Smooth muscle cell (in vitro differentiated cells): Measurements from ENCODE around the gene AUTS2. TPM values are rescaled to one million over a fixed set of nuclear protein-coding genes. Genes with fewer than 3 reads are reported as not detected.

ENCODE experiments used
- DNase-seq: peaks from one replicate; lab custom pipeline; 2025; ENCODE audit not compliant: unreplicated experiment; lab: John Stamatoyannopoulos, UW
- H2AFZ ChIP-seq: fragments of 200-600 bp; sonication (generic); 2 replicates; pipeline ENCODE4 v1.6.0; 2016; ENCODE audit warnings: antibody characterized with exemption, low read depth, mild to moderate bottlenecking
- H3F3A ChIP-seq: fragments of 200-600 bp; sonication (generic); 2 replicates; pipeline ENCODE4 v1.6.0; 2017; ENCODE audit warnings: antibody characterized with exemption, low read depth
- H3K27ac ChIP-seq: fragments of 200-600 bp; sonication (generic); 2 replicates; pipeline ENCODE4 v1.5.1; 2016; ENCODE audit warnings: low read depth, mild to moderate bottlenecking
- H3K27me3 ChIP-seq: fragments of 200-600 bp; sonication (generic); 2 replicates; pipeline ENCODE4 v1.6.1; 2016; ENCODE audit warnings: low read depth, mild to moderate bottlenecking
- H3K36me3 ChIP-seq: fragments of 200-600 bp; sonication (generic); 2 replicates; pipeline ENCODE4 v1.5.1; 2016; ENCODE audit warnings: low read depth
- H3K4me1 ChIP-seq: fragments of 200-600 bp; sonication (generic); 2 replicates; pipeline ENCODE4 v1.5.1; 2016; ENCODE audit warnings: low read depth
- H3K4me2 ChIP-seq: fragments of 200-600 bp; sonication (generic); 2 replicates; pipeline ENCODE4 v1.6.0; 2016; ENCODE audit warnings: mild to moderate bottlenecking
- H3K4me3 ChIP-seq: fragments of 200-600 bp; sonication (generic); 2 replicates; pipeline ENCODE4 v1.5.1; 2016; ENCODE audit warnings: mild to moderate bottlenecking
- H3K79me2 ChIP-seq: fragments of 200-600 bp; sonication (generic); 2 replicates; pipeline ENCODE4 v1.6.0; 2016; ENCODE audit warnings: low read depth, mild to moderate bottlenecking
- H3K9ac ChIP-seq: fragments of 200-600 bp; sonication (generic); 2 replicates; pipeline ENCODE4 v1.6.0; 2016; ENCODE audit warnings: low read depth
- H3K9me3 ChIP-seq: fragments of 200-600 bp; sonication (generic); replicated peaks from 2 replicates; pipeline ENCODE4 v1.5.1; 2016; ENCODE audit warnings: low read depth
- H4K20me1 ChIP-seq: fragments of 200-600 bp; sonication (generic); 2 replicates; pipeline ENCODE4 v1.6.0; 2016; ENCODE audit warnings: low read depth
- WGBS: methylation state at CpG from one replicate; pipeline ENCODE4 v1.1.7; 2016; ENCODE audit warnings: low lambda C conversion rate; 5-methylcytosine and 5-hydroxymethylcytosine counted together
- polyA plus RNA-seq: library from polyadenylated mRNA; unstranded; fragments of >200 nt; fragmentation: Nextera tagmentation; extraction: Ambion mirVana; gene quantifications from 2 replicates; pipeline ENCODE4 v1.2.1, GENCODE V29; 2016
- total RNA-seq: library from RNA; depleted of rRNA; stranded (reverse); fragments of >200 nt; gene quantifications from 2 replicates; pipeline ENCODE4 v1.2.3, GENCODE V29; 2014
- TF ChIP-seq, protein P1 (sequence below): fragments of 200-600 bp; sonication (generic); IDR thresholded peaks from 2 replicates; pipeline ENCODE4 v1.5.1; 2017; ENCODE audit warnings: borderline replicate concordance, mild to moderate bottlenecking, antibody characterized with exemption; ENCODE audit not compliant: insufficient read depth, poor library complexity, severe bottlenecking

AUTS2 gene
- total and polyA plus RNA-seq, 2 experiments from 2014 or later = 6.5 to 8.6 TPM

DNA sequence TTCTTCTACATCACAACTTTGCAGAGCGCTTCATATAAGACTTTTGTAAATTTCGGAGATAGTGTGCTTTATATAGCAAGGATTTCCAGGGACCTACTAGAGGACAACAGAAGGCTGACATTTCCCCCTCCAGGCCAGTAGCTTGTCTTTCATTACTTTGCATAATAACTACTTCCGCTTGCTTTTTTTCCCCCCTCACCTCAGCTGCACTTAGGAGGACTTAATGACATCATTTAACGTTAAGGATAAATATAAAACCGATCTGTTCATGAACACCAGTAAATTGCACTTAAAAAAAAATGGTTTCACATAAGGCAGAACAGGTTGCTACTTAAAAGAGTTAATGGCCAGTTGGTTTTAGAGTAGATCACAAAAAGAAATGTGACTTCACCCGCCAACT lies 172.3 kb downstream of the AUTS2 start:
- DNase-seq = no peak
- Histone ChIP-seq H3F3A (no peaks in the 10 kb centered on the region), H3K4me3 (no peak overlapping the region), H3K4me1 (no peaks in the 10 kb centered on the region), H3K4me2 (no peak overlapping the region), H3K79me2 (no peaks in the 10 kb centered on the region), H2AFZ (no peak overlapping the region), H4K20me1 (peaks cover 5% of the 10 kb centered on the region), H3K36me3 (no peaks in the 10 kb centered on the region), H3K27ac (no peak overlapping the region), H3K9me3 (no peaks in the 10 kb centered on the region), H3K27me3 (no peaks in the 10 kb centered on the region), H3K9ac (no peak overlapping the region)
- WGBS = 84% methylated on average over 6 of the region's 6 CpGs
- TF ChIP-seq, protein P1, sequence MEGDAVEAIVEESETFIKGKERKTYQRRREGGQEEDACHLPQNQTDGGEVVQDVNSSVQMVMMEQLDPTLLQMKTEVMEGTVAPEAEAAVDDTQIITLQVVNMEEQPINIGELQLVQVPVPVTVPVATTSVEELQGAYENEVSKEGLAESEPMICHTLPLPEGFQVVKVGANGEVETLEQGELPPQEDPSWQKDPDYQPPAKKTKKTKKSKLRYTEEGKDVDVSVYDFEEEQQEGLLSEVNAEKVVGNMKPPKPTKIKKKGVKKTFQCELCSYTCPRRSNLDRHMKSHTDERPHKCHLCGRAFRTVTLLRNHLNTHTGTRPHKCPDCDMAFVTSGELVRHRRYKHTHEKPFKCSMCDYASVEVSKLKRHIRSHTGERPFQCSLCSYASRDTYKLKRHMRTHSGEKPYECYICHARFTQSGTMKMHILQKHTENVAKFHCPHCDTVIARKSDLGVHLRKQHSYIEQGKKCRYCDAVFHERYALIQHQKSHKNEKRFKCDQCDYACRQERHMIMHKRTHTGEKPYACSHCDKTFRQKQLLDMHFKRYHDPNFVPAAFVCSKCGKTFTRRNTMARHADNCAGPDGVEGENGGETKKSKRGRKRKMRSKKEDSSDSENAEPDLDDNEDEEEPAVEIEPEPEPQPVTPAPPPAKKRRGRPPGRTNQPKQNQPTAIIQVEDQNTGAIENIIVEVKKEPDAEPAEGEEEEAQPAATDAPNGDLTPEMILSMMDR = no peak

DNA sequence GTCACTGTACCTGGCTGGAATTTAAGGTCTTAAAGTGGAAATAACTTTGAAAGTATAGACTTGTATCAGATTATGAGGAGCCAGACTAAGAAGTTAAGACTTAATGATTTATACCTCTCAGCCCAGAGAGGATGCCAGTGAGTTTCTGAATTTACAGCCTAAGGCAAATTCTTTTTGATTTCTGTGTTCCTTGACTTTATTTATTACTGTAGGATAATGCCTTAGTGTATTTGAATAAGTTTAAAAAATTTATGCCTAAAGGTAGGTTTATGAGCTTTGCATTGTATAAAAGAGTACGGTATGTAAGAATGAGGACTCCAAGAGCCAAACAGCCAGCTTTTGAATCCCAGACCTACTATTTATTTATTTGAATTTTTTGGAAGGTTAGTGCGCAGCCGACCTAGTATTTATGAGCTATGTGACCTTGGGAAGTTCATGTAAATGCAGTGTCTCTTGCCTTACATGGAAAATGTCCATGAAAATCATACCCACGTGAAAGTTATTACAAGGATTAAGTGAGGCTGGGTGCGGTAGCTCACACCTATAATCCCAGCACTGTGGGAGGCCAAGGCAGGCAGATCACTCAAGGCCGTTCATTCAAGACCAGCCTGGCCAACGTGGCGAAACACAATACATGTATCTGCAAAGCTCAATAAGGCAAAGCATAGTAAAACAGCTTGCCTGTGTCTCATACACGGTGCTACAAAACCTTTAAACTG lies 174.6 kb downstream of the AUTS2 start:
- no peak overlapping the region for H2AFZ ChIP-seq
- H4K20me1 ChIP-seq = peaks cover 26% of the 10 kb centered on the region
- no peak overlapping the region for H3K9ac ChIP-seq
- TF ChIP-seq, protein P1 = no peak
- H3K4me1 ChIP-seq = no peaks in the 10 kb centered on the region
- no peaks in the 10 kb centered on the region for H3K36me3 ChIP-seq
- WGBS = 80% methylated on average over 9 of the region's 9 CpGs
- H3K4me3 ChIP-seq = no peak overlapping the region
- no peaks in the 10 kb centered on the region for H3K9me3 ChIP-seq
- H3K27me3 ChIP-seq = no peaks in the 10 kb centered on the region
- H3F3A ChIP-seq = peaks cover 10% of the 10 kb centered on the region
- H3K79me2 ChIP-seq = no peaks in the 10 kb centered on the region
- no peak overlapping the region for H3K27ac ChIP-seq
- H3K4me2 ChIP-seq = no peak overlapping the region
- DNase-seq = no peak

DNA sequence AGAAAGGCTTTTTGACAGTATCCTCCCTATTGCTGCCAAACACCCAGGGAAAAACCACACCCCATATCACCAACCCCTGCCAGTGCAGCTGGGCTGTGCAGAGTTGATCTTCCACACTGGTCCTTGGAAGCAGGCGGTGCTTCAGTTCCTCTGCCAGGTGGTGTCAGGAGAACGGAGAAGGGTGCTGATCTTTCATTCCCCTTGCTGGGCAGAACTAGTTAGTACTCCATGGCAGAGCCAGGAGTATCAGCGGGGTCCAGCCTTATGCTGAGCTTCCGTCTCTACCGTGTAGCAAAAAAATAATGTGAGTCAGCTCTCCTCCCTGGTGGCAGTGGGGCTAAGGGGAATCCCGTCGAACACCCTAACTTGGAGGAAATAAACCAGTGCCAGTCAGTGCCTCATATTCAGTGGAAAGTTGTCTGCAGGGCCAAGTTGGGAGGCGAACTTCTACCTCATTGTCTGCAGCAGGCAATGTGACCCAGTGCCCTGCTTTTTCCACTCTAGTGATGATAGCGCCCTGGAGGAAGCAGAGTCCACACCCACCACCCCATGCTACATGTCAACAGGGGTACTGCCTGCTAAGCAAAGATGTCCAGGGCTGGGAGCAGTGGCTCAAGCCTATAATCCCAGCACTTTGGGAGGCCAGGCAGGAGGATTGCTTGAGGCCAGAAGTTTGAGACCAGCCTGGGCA lies 175.4 kb downstream of the AUTS2 start:
- no peak overlapping the region for H3K27ac ChIP-seq
- no peaks in the 10 kb centered on the region for H3K27me3 ChIP-seq
- peaks cover 31% of the 10 kb centered on the region for H4K20me1 ChIP-seq
- no peaks in the 10 kb centered on the region for H3K79me2 ChIP-seq
- no peak overlapping the region for H2AFZ ChIP-seq
- no peaks in the 10 kb centered on the region for H3K36me3 ChIP-seq
- TF ChIP-seq, protein P1 = no peak
- no peaks in the 10 kb centered on the region for H3K4me1 ChIP-seq
- H3K9ac ChIP-seq = no peak overlapping the region
- DNase-seq = no peak
- WGBS = 87% methylated on average over 9 of the region's 9 CpGs
- no peak overlapping the region for H3K4me3 ChIP-seq
- no peak overlapping the region for H3K4me2 ChIP-seq
- no peaks in the 10 kb centered on the region for H3K9me3 ChIP-seq
- H3F3A ChIP-seq = peaks cover 10% of the 10 kb centered on the region
